Upper lobe of right lung (tissue), 1 donor: ENCODE results near the gene PTPN4. TPM values are rescaled to one million over a fixed set of nuclear protein-coding genes. Genes with fewer than 3 reads are reported as not detected.

ENCODE experiments used
- ATAC-seq: fragments of 200-7000 bp; cut with Tn5 transposase; one replicate; pipeline ENCODE4 v1.9.1; 2020; ENCODE audit warnings: mild to moderate bottlenecking, moderate library complexity
- DNase-seq: peaks from one replicate; pipeline ENCODE4 v3.0.0-alpha.2; 2020
- H3K27ac ChIP-seq: fragments of 200-600 bp; one replicate; pipeline ENCODE4 v1.8.0; 2022
- H3K27me3 ChIP-seq: fragments of 200-600 bp; one replicate; pipeline ENCODE4 v1.8.0; 2022; ENCODE audit warnings: mild to moderate bottlenecking
- H3K36me3 ChIP-seq: fragments of 200-600 bp; one replicate; pipeline ENCODE4 v1.8.0; 2022
- H3K4me1 ChIP-seq: fragments of 200-600 bp; one replicate; pipeline ENCODE4 v1.8.0; 2022
- H3K4me3 ChIP-seq: fragments of 200-600 bp; one replicate; pipeline ENCODE4 v1.8.0; 2022; ENCODE audit warnings: mild to moderate bottlenecking
- H3K9me3 ChIP-seq: fragments of 200-600 bp; one replicate; pipeline ENCODE4 v1.8.0; 2022
- intact Hi-C: fragments of 100-400 bp; cut with DNase I; formaldehyde crosslinking; loops from one replicate; pipeline ENCODE4 v1.11.0; 2022
- total RNA-seq: library from RNA; stranded (reverse); fragmentation: NEBNext Ultra II Directional; extraction: Animal tissue kit (Norgen Biotek cat#: 25700); gene quantifications from one replicate; pipeline ENCODE4 v1.2.1, GENCODE V29; 2021
- TF ChIP-seq, protein P1 (sequence below): fragments of 200-600 bp; IDR thresholded peaks from one replicate; pipeline ENCODE4 v1.8.0; 2022; ENCODE audit warnings: antibody characterized with exemption
- donor health status: DM: no; HTN: yes; CAD: no; lungs with severe emphysema.

The PTPN4 gene
- total RNA-seq, 1 donor from 2014 or later = 45.4 TPM

DNA sequence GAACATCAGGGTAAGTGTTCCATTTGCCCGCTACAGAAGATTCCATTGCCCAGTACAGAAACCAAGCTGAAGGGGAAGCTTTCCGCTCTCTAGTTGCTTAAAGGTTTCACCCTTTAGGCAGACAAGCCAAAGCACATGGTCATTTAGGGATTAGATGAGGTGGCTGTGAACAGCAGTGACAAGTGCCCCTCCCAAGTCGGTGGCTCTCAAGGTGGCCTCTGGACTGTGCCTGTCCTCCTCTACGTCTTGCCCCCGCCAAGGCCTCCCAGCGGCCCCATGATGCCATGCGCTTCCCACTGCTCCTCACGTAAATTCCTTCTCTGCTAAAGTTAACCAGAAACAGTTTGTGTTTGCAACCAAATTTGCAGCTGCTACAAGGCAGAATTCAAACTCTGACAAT, 24.2 kb upstream of the PTPN4 start:
- Histone ChIP-seq H3K36me3 (no peaks in the 10 kb centered on the region), H3K27me3 (no peaks in the 10 kb centered on the region), H3K4me3 (no peak overlapping the region), H3K27ac (no peak overlapping the region), H3K9me3 (no peaks in the 10 kb centered on the region), H3K4me1 (no peaks in the 10 kb centered on the region)
- ATAC-seq (no peak), DNase-seq (no peak)
- intact Hi-C loops = no loop called here
- TF ChIP-seq, protein P1, sequence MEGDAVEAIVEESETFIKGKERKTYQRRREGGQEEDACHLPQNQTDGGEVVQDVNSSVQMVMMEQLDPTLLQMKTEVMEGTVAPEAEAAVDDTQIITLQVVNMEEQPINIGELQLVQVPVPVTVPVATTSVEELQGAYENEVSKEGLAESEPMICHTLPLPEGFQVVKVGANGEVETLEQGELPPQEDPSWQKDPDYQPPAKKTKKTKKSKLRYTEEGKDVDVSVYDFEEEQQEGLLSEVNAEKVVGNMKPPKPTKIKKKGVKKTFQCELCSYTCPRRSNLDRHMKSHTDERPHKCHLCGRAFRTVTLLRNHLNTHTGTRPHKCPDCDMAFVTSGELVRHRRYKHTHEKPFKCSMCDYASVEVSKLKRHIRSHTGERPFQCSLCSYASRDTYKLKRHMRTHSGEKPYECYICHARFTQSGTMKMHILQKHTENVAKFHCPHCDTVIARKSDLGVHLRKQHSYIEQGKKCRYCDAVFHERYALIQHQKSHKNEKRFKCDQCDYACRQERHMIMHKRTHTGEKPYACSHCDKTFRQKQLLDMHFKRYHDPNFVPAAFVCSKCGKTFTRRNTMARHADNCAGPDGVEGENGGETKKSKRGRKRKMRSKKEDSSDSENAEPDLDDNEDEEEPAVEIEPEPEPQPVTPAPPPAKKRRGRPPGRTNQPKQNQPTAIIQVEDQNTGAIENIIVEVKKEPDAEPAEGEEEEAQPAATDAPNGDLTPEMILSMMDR = no peak

DNA sequence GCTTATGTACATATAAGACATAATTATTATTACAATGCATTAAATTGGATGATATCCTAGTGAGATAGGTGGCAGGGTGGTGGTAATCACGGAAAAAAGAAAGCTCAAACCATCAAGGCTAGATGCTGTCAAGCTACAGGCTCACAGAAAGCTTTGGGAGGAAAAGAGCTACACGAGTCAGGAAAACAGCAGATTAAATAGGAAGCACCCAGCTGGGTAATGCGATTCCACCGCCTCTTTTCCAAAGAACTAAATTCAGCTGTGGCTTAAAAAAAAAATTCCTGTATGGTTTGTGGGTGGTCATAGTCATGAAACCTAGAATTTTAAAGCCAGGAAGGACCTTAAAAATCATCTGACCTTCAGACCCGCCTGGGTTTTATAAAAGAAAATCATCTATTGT, 23.7 kb upstream of the PTPN4 start:
- TF ChIP-seq, protein P1 = no peak
- H3K27me3 ChIP-seq = no peaks in the 10 kb centered on the region
- intact Hi-C loops = no loop called here
- DNase-seq = no peak
- H3K9me3 ChIP-seq = no peaks in the 10 kb centered on the region
- H3K4me1 ChIP-seq = no peaks in the 10 kb centered on the region
- no peak for ATAC-seq
- no peak overlapping the region for H3K27ac ChIP-seq
- no peak overlapping the region for H3K4me3 ChIP-seq
- no peaks in the 10 kb centered on the region for H3K36me3 ChIP-seq

DNA sequence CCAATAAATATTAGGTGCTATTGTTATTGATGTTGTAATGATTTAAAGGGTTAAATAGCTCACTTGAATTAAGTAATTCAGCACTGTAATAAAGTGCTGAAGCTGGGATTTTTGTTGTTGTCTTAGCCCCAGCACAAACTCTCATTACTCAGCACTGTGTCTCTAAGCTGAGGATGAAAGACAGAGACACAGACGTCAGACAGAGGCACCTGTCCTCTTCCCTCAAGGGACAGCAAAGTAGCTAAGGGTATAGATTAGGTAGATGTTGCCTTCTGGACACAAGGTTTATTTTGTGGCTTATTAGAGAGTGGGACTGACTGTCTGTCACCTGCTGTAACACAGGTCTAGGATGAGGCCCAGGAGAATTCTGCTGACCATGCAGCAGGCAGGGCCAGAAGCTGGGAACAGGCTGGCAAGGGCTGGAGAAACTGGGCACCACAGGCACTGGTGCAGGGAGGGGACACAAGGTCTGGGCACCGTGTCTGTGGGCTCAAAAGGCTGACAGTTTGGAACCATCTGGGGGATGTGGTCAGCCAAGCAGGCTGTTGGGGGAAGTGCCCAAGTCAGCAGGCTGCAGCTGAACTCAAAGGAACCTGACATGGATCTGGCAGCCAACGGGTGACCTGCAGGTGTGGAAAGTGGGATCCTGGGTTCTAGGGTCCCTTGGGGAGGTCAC, 20.0 kb upstream of the PTPN4 start:
- intact Hi-C loops = no loop called here
- Histone ChIP-seq H3K4me1 (peaks cover 3% of the 10 kb centered on the region), H3K36me3 (no peaks in the 10 kb centered on the region), H3K4me3 (no peak overlapping the region), H3K27ac (no peak overlapping the region), H3K27me3 (no peaks in the 10 kb centered on the region), H3K9me3 (no peaks in the 10 kb centered on the region)
- ATAC-seq (no peak), DNase-seq (no peak)
- TF ChIP-seq, protein P1 = no peak

DNA sequence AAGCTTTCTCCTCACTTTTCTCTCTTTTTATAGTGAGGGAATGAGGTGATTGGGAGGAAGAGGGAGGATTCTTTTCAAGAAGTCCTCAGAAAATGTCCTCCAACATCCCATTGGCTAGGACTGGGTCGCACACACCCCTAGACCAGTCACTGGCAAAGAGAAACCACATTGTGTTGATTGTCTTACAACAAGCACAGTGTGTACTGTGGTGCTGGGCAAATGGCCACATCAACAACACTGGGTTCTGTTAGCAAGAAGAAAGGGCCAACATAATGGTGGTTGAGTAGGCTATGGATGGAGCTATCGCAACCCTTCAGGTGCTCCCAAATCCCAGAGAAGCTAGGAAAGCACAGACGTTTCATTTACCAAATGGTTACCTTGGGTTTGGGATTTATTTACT, 18.7 kb upstream of the PTPN4 start:
- Histone ChIP-seq H3K27me3 (no peaks in the 10 kb centered on the region), H3K27ac (no peak overlapping the region), H3K4me1 (peaks cover 5% of the 10 kb centered on the region), H3K4me3 (no peak overlapping the region), H3K36me3 (no peaks in the 10 kb centered on the region), H3K9me3 (no peaks in the 10 kb centered on the region)
- DNase-seq (no peak), ATAC-seq (no peak)
- TF ChIP-seq, protein P1 = no peak
- intact Hi-C loops = no loop called here

DNA sequence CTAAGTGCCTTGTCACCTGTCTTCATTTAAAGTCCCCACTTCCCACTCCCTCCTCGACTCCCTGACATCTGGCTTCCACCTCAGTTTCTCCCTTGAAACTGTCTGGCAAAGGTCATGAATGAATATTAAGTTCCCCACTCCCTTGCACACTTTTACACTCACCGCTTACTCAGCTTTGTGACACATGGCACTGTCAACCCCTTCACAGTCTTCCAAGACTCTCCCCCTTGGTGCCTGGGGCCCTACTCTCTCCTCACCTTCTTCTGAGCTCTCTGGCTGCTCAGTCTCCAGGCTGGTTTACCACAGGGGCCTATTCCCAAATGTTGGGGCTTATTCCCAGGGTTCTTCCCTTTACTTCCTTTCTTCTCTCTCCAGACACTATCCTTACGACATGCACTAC, 17.9 kb upstream of the PTPN4 start:
- ATAC-seq = no peak
- Histone ChIP-seq H3K4me3 (no peak overlapping the region), H3K36me3 (no peaks in the 10 kb centered on the region), H3K4me1 (peaks cover 5% of the 10 kb centered on the region), H3K27me3 (no peaks in the 10 kb centered on the region), H3K27ac (no peak overlapping the region), H3K9me3 (no peaks in the 10 kb centered on the region)
- no peak for DNase-seq
- TF ChIP-seq, protein P1 = no peak
- intact Hi-C loops = no loop called here
